ENCODE measurements around the gene GLRA2. TPM values are rescaled to one million over a fixed set of nuclear protein-coding genes. Genes with fewer than 3 reads are reported as not detected.

The GLRA2 gene
- total RNA-seq, 3 donors from 2014 or later (not counting 1 experiment from before 2014, with no cell fraction given), result not detected

DNA sequence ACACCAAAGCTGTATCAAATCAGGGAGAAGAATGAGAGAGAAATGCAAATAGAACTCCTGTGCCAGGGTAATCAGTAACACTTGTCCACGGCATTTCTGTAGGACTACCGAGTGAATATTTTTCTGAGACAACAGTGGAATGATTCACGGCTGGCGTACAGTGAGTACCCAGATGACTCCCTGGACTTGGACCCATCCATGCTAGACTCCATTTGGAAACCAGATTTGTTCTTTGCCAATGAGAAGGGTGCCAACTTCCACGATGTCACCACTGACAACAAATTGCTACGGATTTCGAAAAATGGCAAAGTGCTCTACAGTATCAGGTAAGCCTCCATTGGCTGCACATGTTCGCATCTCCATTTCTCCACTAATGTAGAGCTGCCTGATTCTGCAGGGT, 51.7 kb downstream of the GLRA2 start:
- no peaks in the 10 kb centered on the region for H3K4me1 Mint-ChIP-seq
- ATAC-seq, result no peak

DNA sequence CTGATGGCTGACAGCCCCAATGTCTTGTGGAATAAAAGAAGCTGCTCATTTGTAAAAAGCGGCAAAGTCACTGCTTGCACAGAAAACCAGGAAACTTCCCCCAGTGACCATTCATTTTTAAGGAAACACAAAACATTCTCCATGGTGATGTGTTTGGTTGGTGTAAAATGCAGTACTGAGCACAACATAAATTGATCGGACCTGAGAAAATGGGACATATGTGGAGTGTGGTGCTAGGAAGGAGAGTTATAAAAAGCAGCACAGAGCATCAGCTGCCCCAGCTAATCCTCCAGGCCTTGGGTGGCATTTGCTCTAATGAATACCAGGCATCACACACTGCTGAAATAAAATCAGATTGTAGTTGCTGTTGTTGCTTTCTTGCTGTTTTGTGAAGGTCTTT, 55.2 kb downstream of the GLRA2 start:
- Histone ChIP-seq H3K4me1 (ENCODE audit: control insufficient read depth, insufficient read depth, low read length) (no peaks in the 10 kb centered on the region), H3K4me3 (ENCODE audit: low read length) (no peak overlapping the region), H3K27me3 (ENCODE audit: control insufficient read depth, insufficient read depth, low read length) (no peaks in the 10 kb centered on the region), H3K27ac (ENCODE audit: low read length) (no peak overlapping the region), H3K36me3 (ENCODE audit: control insufficient read depth, insufficient read depth, low read length) (no peaks in the 10 kb centered on the region), H3K9me3 (ENCODE audit: control insufficient read depth, insufficient read depth, low read length) (no peaks in the 10 kb centered on the region)
- ATAC-seq, result no peak
- Mint-ChIP-seq H3K27ac (no peak overlapping the region), H3K4me1 (no peaks in the 10 kb centered on the region), H3K36me3 (no peaks in the 10 kb centered on the region), H3K4me3 (no peak overlapping the region), H3K9me3 (peaks cover 0 to 6% of the 10 kb centered on the region in 2 donors), H3K27me3 (ENCODE audit: low read depth in 2 of 2) (no peaks in the 10 kb centered on the region)
- TF ChIP-seq, protein P1, sequence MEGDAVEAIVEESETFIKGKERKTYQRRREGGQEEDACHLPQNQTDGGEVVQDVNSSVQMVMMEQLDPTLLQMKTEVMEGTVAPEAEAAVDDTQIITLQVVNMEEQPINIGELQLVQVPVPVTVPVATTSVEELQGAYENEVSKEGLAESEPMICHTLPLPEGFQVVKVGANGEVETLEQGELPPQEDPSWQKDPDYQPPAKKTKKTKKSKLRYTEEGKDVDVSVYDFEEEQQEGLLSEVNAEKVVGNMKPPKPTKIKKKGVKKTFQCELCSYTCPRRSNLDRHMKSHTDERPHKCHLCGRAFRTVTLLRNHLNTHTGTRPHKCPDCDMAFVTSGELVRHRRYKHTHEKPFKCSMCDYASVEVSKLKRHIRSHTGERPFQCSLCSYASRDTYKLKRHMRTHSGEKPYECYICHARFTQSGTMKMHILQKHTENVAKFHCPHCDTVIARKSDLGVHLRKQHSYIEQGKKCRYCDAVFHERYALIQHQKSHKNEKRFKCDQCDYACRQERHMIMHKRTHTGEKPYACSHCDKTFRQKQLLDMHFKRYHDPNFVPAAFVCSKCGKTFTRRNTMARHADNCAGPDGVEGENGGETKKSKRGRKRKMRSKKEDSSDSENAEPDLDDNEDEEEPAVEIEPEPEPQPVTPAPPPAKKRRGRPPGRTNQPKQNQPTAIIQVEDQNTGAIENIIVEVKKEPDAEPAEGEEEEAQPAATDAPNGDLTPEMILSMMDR (IDR thresholded peaks at IDR 0.05), result no peak
- no peak for DNase-seq
- intact Hi-C loops (cut with micrococcal nuclease), result no loop called here
- WGBS (ENCODE audit: insufficient coverage), result 86% methylated on average over 1 of the region's 2 CpGs

More for the DNA sequence above, 51.7 kb downstream of the GLRA2 start:
- WGBS (ENCODE audit: insufficient coverage), result 91% methylated on average over 7 of the region's 8 CpGs
- no peaks in the 10 kb centered on the region for H3K27me3 Mint-ChIP-seq (ENCODE audit: low read depth in 2 of 2)
- H3K36me3 ChIP-seq (ENCODE audit: control insufficient read depth, insufficient read depth, low read length), result no peaks in the 10 kb centered on the region
- H3K4me3 ChIP-seq (ENCODE audit: low read length), result no peak overlapping the region
- H3K27ac ChIP-seq (ENCODE audit: low read length), result no peak overlapping the region
- no peaks in the 10 kb centered on the region for H3K27me3 ChIP-seq (ENCODE audit: control insufficient read depth, insufficient read depth, low read length)
- no peak for DNase-seq
- intact Hi-C loops (cut with micrococcal nuclease), result no loop called here
- TF ChIP-seq, protein P1 (IDR thresholded peaks at IDR 0.05), result no peak
- H3K27ac Mint-ChIP-seq, result no peak overlapping the region
- no peak overlapping the region for H3K4me3 Mint-ChIP-seq
- no peaks in the 10 kb centered on the region for H3K9me3 ChIP-seq (ENCODE audit: control insufficient read depth, insufficient read depth, low read length)
- peaks cover 0 to 4% of the 10 kb centered on the region in 2 donors for H3K9me3 Mint-ChIP-seq
- no peaks in the 10 kb centered on the region for H3K4me1 ChIP-seq (ENCODE audit: control insufficient read depth, insufficient read depth, low read length)
- H3K36me3 Mint-ChIP-seq, result no peaks in the 10 kb centered on the region

DNA sequence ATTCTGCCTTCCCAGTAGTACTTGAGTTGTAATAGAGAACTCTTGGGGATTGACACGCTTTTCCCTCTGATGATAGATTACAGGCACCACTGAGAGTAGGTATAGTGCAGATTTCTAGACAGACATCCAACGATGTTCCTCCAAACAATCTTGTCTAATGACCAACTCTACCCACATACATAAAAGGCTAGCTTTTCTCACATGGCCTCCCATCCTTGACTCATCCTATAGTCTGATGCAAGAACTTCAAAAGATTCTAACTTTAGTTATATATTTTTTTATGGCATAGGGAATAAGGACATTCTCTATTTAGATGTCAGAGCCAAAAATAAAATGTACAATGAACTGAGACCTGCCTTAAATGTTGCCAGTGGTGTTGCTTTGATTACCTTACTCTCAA, 60.9 kb downstream of the GLRA2 start:
- Histone ChIP-seq H3K4me3 (ENCODE audit: low read length) (no peak overlapping the region), H3K4me1 (ENCODE audit: control insufficient read depth, insufficient read depth, low read length) (no peaks in the 10 kb centered on the region), H3K27me3 (ENCODE audit: control insufficient read depth, insufficient read depth, low read length) (no peaks in the 10 kb centered on the region), H3K36me3 (ENCODE audit: control insufficient read depth, insufficient read depth, low read length) (no peaks in the 10 kb centered on the region), H3K27ac (ENCODE audit: low read length) (no peak overlapping the region), H3K9me3 (ENCODE audit: control insufficient read depth, insufficient read depth, low read length) (no peaks in the 10 kb centered on the region)
- no peak overlapping the region for H3K27ac Mint-ChIP-seq
- no peaks in the 10 kb centered on the region for H3K36me3 Mint-ChIP-seq
- intact Hi-C loops (cut with micrococcal nuclease), result no loop called here
- DNase-seq (no peak), ATAC-seq (no peak)
- WGBS (ENCODE audit: insufficient coverage), result 56% methylated on average over 1 of the region's 2 CpGs
- H3K27me3 Mint-ChIP-seq (ENCODE audit: low read depth in 2 of 2), result no peaks in the 10 kb centered on the region
- H3K4me3 Mint-ChIP-seq, result no peak overlapping the region
- peaks cover 0 to 5% of the 10 kb centered on the region in 2 donors for H3K9me3 Mint-ChIP-seq
- no peaks in the 10 kb centered on the region for H3K4me1 Mint-ChIP-seq
- TF ChIP-seq, protein P1 (IDR thresholded peaks at IDR 0.05), result no peak

GRCh38 chrX:14590693-14591424, 61.5 kb downstream of the GLRA2 start:
- no peak overlapping the region for H3K4me3 Mint-ChIP-seq
- TF ChIP-seq, protein P1 (IDR thresholded peaks at IDR 0.05), result no peak
- H3K27me3 Mint-ChIP-seq (ENCODE audit: low read depth in 2 of 2), result no peaks in the 10 kb centered on the region
- 91% methylated on average over 7 of the region's 7 CpGs for WGBS (ENCODE audit: insufficient coverage)
- no peak overlapping the region for H3K27ac Mint-ChIP-seq
- peaks cover 0 to 5% of the 10 kb centered on the region in 2 donors for H3K9me3 Mint-ChIP-seq
- ATAC-seq (no peak), DNase-seq (no peak)
- no peaks in the 10 kb centered on the region for H3K36me3 ChIP-seq (ENCODE audit: control insufficient read depth, insufficient read depth, low read length)
- no peaks in the 10 kb centered on the region for H3K9me3 ChIP-seq (ENCODE audit: control insufficient read depth, insufficient read depth, low read length)
- intact Hi-C loops (cut with micrococcal nuclease), result no loop called here
- no peaks in the 10 kb centered on the region for H3K4me1 ChIP-seq (ENCODE audit: control insufficient read depth, insufficient read depth, low read length)
- H3K27me3 ChIP-seq (ENCODE audit: control insufficient read depth, insufficient read depth, low read length), result no peaks in the 10 kb centered on the region
- H3K4me1 Mint-ChIP-seq, result no peaks in the 10 kb centered on the region
- H3K4me3 ChIP-seq (ENCODE audit: low read length), result no peak overlapping the region
- H3K27ac ChIP-seq (ENCODE audit: low read length), result no peak overlapping the region
- no peaks in the 10 kb centered on the region for H3K36me3 Mint-ChIP-seq
